Stimulated activated CD4-positive, alpha-beta T cell treated with anti-CD3 and anti-CD28 coated beads, TNF-alpha, amount 100 ng/mL, for 24 hours (primary cell): ENCODE data around the gene SSR2.

Experiments
- DNase-seq, 3 experiments: peaks; one replicate each; pipeline ENCODE4 v3.0.0-alpha.2; 2020; ENCODE audit warnings: low read depth in 3 of 3

Gene SSR2

GRCh38 chr1:155974208-155975115 lies 46.3 kb downstream of the SSR2 start:
- no peak for DNase-seq

GRCh38 chr1:155973723-155974122 lies 47.0 kb downstream of the SSR2 start:
- no peak for DNase-seq

- no peak for DNase-seq
These were observed 48.6 kb downstream of the SSR2 start for GRCh38 chr1:155971910-155972809.

- DNase-seq, result peak in 1 of 3 experiments; percentile 43
These were observed 50.1 kb downstream of the SSR2 start for GRCh38 chr1:155970531-155971167.

GRCh38 chr1:155969377-155969791 lies 51.4 kb downstream of the SSR2 start:
- DNase-seq, result no peak

DNA sequence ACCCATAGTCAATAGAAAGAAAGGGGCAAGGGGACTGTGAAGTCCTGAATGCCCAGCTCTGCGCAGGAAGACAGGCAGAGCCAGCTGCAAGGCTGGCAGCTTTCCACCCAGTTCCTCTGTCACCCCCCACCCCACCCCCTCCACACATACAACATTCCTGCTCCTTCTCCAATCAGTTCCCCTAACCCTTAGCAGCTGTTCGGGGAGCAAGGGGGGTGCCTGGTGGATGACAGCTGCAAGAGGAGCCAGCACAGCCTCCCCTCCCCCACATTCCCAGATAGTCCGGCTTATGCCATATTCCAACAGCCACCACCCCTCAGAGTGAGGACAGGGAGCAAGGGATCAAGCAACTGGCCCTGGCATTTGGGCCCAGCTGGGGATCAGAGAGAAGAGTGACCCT lies 52.1 kb downstream of the SSR2 start:
- no peak for DNase-seq

- DNase-seq, result no peak
These were observed 52.7 kb downstream of the SSR2 start for GRCh38 chr1:155968051-155968400.

DNA sequence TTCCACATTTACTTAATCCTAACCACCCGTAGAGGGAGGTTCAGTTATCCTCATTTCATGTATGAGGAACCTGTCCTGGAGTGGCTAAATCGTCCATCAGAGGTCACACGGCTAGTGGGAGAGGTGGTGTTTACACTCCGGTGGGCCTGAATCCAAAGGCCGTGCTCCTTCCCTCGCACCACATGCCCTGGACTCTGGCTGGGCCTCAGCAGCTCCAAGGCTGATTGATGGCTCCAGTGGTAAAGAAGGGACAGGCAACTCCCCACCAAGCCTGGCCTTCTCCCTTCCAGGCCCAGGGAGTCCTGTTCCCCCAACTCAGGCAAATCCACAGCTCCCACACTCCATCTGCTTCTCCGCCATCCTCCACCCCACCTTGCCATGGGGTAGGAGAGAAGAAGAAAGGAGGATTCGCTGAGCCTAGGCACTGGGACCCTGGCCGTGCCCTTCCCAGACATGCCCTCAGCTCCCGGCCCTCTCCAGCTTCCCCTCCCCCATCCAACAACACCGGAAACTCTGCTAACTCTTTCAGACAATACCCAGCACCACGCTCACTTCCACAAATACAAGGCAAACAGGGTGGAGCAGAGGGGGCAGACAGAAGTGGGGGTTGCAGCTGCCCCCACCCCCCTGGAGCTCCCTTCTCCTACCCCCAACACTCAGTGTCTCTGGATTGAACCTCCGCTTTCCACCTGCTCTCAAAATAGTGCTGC lies 53.3 kb downstream of the SSR2 start:
- no peak for DNase-seq

GRCh38 chr1:155966750-155967149 lies 54.0 kb downstream of the SSR2 start:
- DNase-seq, result no peak

- no peak for DNase-seq
These were observed 54.6 kb downstream of the SSR2 start for GRCh38 chr1:155966135-155966534.

GRCh38 chr1:155964193-155964592 lies 56.6 kb downstream of the SSR2 start:
- no peak for DNase-seq

- DNase-seq, result no peak
These were observed 58.0 kb downstream of the SSR2 start for GRCh38 chr1:155962599-155963211.

DNA sequence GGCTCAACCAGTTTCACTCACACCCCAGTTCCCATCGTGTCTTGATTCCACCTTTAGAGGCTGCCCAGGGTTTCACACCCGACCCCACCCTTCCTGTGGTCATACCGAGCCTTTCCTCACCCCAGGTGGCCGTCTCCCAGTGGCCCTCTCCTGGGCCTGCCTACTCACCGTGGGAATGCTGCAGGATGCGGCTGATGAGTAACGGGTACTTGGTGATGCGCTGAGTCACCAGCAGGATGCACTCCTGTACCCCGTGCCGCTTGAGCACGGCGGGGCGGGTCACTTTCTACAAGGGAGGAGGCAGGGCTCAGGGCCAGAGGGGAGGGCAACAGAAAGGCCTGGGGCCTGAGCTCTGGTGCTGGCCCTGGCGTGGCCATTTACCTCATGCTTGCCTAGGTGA lies 58.8 kb downstream of the SSR2 start:
- no peak for DNase-seq

DNA sequence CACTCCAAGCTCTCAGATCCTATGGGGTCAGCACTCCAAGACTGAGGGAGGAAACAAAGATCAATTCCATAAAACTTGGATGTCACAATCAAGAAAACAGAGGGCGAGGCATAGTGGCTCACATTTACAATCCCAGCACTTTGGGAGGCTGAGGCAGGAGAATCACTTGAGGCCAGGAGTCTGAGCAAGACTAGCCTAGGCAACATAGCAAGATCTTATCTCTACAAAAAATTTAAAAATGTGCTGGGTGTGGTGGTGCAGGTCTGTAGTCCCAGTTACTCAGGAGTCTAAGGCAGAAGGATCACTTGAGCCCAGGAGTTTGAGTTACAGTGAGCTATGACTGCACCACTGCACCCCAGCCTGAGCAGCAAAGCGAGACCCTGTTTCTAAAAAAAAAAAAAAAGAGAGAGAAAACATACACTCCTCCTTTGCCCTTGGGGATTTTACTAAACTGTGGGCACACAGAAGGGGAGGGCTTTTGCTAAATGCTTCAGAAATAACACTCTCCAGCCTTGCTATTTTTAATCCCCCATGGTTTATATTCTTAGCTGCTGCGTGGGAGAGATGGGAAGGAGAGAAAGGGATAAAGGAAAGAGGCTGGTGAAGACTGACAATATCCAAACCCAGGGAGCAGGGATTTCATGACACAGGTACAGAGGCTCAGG lies 60.5 kb downstream of the SSR2 start:
- no peak for DNase-seq
